Activated T-cell treated with anti-CD3 and anti-CD28 coated beads for 4 hours (primary cell): ENCODE data around the gene DCBLD1.

Source experiments
- DNase-seq: peaks from one replicate; pipeline ENCODE4 v3.0.0-alpha.2; 2020

The DCBLD1 gene

DNA sequence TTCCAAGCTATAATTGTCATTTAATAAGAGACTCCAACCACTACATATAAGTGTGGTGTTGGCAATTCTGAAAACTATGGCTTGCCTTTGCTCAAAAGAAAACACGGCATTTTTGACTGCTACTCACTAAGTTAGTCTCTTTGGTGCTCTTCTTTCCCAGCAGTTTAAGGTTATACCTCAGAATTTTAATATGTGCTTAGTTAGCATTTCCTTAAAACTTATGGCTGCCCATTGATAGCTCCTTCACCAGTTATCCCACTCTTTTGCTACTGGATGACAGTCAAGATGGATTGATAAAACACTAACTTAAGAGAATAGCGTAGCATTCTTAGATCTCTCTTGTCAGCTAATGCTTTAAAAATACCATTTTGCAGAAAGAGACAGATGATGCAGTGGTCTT, 85.8 kb downstream of the DCBLD1 start:
- no peak for DNase-seq

DNA sequence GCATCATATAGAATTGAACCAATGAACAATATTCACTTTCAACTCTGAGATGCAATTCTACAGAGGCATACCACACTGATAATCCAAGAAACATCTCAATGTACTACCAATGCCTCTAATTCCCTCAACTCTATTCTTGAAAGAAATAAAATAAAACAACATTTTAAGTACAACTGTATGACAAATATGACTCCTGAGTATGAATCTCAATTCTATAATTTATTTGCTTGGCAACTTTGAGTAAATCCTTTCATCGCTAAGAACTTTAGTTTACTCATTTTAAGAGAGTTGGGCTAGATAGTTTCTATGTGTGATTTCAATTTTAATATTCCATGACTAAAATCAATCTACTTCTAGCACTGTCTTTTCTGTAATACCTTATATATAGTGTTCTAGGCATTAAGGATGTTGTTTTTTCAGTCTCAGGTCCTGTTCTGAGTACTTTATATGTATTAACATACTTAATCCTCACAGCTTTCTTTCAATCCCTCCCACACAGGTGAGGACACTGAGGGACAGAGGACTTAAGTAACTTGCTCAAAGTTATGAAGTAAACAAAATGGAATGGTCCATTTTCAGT, 86.4 kb downstream of the DCBLD1 start:
- no peak for DNase-seq

DNA sequence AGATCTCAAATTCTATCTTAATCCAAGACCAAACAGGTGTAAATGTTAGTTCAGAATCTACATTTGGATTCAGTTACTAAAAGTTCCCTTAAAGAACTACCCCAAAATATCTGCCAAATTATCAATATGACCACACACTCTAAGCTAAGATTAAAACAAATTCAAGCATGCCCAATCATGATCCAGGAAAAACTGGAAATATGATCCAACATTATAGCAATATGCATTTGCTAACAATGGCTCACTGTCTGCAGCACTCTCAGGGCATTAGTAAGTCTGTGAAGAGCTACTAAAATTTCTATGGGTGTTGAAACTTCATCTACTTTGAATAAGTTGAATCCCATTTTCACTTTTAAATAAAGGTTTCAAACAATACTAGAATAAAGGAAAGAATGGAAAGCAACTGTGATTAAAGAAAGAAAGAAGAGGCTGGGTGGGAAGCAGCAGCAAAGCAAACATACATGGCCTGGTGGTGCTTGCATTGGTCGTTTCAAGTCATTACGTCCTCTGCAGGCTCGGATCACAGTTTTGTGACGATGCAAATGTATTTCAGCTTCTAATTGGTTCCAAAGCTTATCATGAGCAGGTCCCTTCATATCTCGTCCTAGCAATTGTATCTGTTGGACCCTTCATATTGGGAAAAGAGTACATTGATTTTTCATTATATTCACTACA, 90.7 kb downstream of the DCBLD1 start:
- DNase-seq, result no peak

DNA sequence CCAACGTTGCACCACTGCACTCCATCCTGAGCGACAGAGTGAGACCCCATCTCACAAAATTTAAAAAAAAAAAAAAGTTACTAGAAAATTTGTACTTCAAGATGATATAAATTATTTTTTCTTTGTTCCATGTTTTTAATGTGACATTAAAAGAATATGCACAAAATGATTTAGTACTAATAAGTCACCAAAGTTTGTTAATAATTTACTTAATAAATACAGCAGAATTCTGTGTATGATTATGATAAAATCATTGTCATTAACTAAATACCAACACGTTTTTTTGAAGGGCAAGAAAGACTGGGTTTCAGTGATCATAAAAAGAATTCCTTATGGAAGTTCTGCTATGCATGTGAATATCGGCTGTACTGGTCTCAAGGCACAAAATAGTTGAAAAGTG, 91.7 kb downstream of the DCBLD1 start:
- DNase-seq, result no peak

DNA sequence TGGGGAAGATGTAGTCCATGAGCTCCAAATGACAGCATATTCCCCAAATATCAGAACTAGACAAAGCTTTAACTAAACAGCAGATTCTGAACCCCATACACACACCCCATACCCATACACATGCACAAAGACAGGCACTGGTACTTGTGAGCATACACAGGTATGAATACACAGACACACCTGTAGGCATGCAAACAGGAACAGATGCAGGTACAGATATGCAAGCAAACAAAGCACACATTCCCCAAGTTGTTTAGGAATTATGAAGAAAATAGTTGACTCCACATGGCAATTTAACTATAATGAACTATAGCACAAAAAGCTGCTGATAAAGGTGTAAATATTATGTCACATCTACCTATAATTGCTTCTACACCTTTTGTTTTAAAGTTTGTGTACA, 103.2 kb downstream of the DCBLD1 start:
- no peak for DNase-seq

DNA sequence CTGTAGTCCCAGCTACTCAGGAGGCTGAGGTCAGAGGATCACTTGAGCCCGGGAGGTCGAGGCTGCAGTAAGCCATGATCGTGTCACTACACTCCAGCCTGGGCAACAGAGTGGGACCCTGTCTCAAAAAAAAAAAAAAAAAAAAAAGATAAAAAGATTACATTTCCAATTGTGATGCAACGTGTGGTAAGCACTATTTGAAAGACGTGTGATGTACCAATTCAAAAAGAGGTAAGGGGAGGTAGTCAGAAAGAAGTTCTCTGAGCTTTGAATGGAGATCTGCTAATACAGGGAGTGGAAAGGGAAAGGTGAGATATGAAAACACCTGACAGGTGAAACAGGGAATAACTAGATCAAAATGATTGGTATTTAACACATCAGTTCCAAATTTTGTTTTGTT, 108.0 kb downstream of the DCBLD1 start:
- DNase-seq, result no peak

DNA sequence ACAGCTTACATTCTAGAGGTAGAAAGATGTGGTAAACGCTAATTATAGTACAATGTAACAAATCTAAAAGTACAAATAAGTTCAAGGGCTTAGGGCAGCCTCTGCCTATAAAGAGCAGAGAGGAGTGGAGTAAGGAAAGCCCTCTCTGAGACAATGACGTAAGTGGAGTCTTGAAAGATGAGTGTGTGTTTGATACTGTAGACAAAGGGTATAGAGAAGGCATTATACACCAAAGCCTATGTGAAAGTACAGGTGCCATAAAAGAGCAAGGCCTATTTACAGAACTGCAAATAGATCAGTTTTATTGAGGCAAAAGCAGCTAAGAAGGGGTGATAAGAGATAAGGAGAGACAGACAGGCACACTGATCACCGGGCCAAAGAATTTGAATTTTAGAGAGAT, 108.9 kb downstream of the DCBLD1 start:
- no peak for DNase-seq

DNA sequence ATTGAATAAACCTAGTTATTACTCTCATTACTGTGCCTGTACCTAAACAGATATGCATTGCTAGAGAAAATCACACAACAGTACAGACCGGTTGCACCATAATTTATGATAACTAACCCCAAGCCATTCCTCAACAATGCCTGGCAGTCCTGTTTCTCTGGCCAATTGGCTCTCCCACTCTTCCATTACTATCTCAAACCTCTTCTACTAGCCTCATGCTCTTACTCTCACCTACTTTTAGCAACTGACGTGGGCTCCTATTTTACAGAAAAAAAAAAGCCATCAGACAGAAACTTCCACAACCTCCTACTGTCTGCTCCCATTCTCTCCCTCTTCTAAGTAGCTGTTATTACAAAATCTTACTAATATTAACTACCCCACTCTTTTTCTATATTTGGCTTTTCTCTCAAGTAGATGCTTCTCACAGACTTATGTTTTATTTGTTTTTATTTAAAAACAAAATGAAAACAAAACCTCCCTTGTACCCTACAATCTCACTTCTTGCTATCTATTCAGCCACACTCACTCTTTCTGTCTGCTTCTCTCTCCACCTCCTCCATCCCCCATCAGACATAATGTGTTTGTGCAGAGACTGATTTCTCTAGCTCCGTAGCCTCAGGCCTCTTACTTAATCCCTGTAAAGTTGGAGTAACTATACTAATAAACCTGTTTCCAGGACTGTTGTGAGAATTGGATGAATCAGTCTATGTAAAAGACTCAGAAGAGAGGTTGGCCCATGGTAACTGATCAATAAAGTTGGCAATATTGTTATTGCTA, 110.7 kb downstream of the DCBLD1 start:
- no peak for DNase-seq

DNA sequence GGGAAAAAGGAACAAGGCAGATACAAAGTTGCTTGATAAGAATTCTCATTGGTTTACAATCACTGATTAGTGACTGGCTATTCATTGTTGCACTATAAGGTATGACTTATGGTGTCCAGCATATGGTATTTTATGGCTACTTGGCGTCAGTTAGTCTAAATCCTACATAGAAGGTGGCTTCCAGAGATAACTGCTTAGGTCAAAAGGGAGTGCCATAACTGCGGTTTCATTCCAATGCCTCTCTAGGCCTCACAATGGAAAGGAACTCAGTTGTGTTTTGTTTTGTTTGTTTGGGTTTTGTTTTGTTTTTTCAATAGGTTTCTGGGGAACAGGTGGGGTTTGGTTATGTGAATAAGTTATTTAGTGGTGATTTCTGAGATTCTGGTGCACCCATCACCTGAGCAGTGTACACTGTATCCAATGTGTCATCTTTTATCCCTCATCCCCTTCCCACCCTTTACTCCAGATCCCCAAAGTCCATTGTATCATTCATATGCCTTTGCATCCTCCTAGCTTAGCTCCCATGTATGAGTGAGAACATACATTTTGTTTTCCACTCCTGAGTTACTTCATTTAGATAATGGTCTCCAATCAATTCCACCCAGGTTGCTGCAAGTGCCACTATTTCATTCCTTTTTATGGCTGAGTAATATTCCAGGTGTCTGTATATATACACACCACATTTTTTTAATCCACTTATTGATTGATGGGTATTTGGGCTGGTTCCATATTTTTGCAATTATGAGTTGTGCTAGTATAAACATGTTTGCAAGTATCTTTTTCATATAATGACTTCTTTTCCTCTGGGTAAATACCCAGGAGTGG, 112.8 kb downstream of the DCBLD1 start:
- DNase-seq, result no peak

DNA sequence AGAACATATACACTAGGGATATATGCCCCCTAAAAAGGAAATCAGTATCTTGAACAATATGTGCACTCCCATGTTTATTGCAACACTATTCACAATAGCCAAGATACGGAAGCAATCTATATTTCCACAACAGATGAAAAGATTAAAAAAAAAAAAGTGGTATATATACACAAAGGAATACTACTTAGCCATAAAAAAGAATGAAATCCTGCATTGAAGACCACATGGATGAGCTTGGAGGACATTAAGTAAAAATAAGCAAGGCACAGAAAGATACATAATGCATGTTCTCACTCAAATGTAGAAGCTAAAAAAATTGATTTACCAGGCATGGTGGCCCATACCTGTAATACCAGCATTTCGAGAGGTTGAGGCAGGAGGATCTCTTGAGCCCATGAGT, 115.3 kb downstream of the DCBLD1 start:
- DNase-seq, result no peak
